Effector memory CD4-positive, alpha-beta T cell (primary cell): ENCODE data around the gene NUTM1.
"Not testable (repeated sequence)": the region's sequence is repeated elsewhere in the genome, so short reads cannot be mapped to it uniquely, and the experiment has no call there.

Source experiments
- DNase-seq, 3 donors: peaks; one replicate each; pipeline ENCODE4 v3.0.0-alpha.2; 2020
- H3K27ac ChIP-seq: 2 replicates; pipeline ENCODE4 v1.7.0; 2013; ENCODE audit warnings: mild to moderate bottlenecking, low read length, moderate library complexity; ENCODE audit not compliant: insufficient read depth, poor library complexity, severe bottlenecking
- H3K27me3 ChIP-seq: replicated peaks from 2 replicates; pipeline ENCODE4 v1.7.0; 2013; ENCODE audit warnings: mild to moderate bottlenecking, low read length; ENCODE audit not compliant: insufficient read depth, control insufficient read depth, poor library complexity, severe bottlenecking
- H3K36me3 ChIP-seq: 2 replicates; pipeline ENCODE4 v1.7.0; 2013; ENCODE audit warnings: mild to moderate bottlenecking, low read length, moderate library complexity; ENCODE audit not compliant: control insufficient read depth, insufficient read depth
- H3K4me1 ChIP-seq: 2 replicates; pipeline ENCODE4 v1.7.0; 2013; ENCODE audit warnings: low read length, mild to moderate bottlenecking; ENCODE audit not compliant: control insufficient read depth, insufficient read depth, poor library complexity, severe bottlenecking
- H3K4me3 ChIP-seq: 2 replicates; pipeline ENCODE4 v1.7.0; 2013; ENCODE audit warnings: low read length, low read depth, mild to moderate bottlenecking; ENCODE audit not compliant: insufficient read depth, poor library complexity, severe bottlenecking
- H3K9me3 ChIP-seq: 2 replicates; pipeline ENCODE4 v1.7.0; 2013; ENCODE audit warnings: mild to moderate bottlenecking, low read length, moderate library complexity; ENCODE audit not compliant: control insufficient read depth

The NUTM1 gene

DNA sequence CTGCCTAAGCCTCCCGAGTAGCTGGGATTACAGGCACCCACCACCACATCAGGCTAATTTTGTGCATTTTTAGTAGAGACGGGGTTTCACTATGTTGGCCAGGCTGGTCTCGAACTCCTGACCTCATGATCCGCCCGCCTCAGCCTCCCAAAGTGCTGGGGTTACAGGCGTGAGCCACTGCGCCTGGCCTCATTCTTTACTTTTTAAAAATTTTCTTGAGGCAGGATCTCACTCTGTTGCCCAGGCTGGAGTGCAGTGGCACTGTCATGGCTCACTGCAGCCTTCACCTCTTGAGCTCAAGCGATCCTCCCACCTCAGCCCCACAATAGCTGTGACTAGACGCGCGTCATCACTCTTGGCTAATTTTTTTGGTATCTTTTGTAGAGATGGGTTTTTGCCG, 9.9 kb downstream of the NUTM1 start:
- not testable (repeated sequence) for H3K4me3 ChIP-seq, H3K27ac ChIP-seq, H3K9me3 ChIP-seq, H3K27me3 ChIP-seq, H3K4me1 ChIP-seq, DNase-seq
- peaks cover 14% of the 10 kb centered on the region for H3K36me3 ChIP-seq

DNA sequence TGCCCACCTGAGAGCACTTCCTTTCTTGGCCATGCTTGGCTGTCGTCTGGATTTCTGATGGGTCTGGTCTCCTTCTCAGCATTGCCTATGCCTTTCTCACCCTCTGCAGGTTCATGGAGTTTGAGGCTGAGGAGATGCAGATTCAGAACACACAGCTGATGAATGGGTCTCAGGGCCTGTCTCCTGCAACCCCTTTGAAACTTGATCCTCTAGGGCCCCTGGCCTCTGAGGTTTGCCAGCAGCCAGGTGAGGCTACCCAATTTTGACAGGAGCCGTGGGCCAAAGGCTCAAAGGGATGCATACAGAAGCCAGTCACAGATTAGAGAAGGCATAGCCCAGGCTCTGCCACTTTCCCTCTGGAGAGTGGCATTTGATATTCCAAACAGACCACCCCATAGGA, 10.5 kb downstream of the NUTM1 start:
- Histone ChIP-seq H3K36me3 (peaks cover 15% of the 10 kb centered on the region), H3K9me3 (no peaks in the 10 kb centered on the region), H3K4me1 (no peaks in the 10 kb centered on the region), H3K27ac (no peak overlapping the region), H3K4me3 (no peak overlapping the region), H3K27me3 (no peaks in the 10 kb centered on the region)
- DNase-seq: no peak

DNA sequence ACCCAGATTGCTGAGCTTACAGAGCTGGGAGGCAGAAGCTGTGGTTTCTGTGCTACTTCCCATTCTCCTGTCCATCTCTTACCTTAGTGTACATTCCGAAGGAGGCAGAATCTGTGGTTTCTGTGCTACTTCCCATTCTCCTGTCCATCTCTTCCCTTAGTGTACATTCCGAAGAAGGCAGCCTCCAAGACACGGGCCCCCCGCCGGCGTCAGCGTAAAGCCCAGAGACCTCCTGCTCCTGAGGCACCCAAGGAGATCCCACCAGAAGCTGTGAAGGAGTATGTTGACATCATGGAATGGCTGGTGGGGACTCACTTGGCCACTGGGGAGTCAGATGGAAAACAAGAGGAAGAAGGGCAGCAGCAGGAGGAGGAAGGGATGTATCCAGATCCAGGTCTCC, 11.2 kb downstream of the NUTM1 start:
- Histone ChIP-seq H3K4me1 (no peaks in the 10 kb centered on the region), H3K4me3 (no peak overlapping the region), H3K36me3 (peaks cover 19% of the 10 kb centered on the region), H3K27me3 (no peaks in the 10 kb centered on the region), H3K27ac (no peak overlapping the region), H3K9me3 (no peaks in the 10 kb centered on the region)
- no peak for DNase-seq

DNA sequence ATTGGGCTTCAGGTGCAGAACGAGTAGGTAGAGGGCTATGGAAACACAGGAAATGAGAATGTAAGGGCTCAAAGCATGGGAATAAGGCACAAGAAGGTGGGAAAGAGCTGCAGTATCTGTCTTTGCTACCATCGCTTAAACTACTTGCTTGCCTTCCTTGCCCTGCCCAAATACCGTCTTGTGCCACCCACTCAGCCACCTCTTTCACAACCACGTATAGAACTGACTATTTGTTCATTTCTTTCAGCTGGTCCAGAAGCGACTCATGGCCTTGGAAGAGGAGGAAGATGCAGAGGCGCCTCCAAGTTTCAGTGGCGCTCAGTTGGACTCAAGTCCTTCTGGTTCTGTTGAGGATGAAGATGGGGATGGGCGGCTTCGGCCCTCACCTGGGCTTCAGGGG, 12.1 kb downstream of the NUTM1 start:
- Histone ChIP-seq H3K4me1 (no peaks in the 10 kb centered on the region), H3K27ac (no peak overlapping the region), H3K36me3 (peaks cover 29% of the 10 kb centered on the region), H3K9me3 (no peaks in the 10 kb centered on the region), H3K4me3 (no peak overlapping the region), H3K27me3 (no peaks in the 10 kb centered on the region)
- no peak for DNase-seq

DNA sequence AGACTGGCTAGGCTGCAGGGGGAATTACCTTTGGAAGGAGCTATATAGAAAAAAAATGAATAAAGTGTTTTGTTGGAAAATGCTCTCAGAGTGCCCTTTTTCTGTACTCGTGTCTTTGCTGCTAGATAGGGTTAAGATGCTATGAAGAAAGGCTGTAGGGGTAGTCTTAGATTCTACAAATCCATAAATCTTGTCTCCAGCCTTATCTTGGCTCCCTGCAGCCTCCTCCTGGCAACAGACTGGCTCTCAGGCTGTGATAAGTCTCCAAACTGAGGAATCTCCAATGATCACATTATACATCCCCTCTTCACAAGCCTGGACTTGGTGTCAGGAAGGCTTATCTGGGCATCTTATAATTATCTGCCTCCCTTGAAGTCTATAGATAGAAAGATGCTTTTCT, 14.5 kb downstream of the NUTM1 start:
- Histone ChIP-seq H3K36me3 (peaks cover 48% of the 10 kb centered on the region), H3K9me3 (no peaks in the 10 kb centered on the region), H3K4me1 (no peaks in the 10 kb centered on the region), H3K27ac (no peak overlapping the region), H3K27me3 (no peaks in the 10 kb centered on the region), H3K4me3 (no peak overlapping the region)
- DNase-seq: no peak

DNA sequence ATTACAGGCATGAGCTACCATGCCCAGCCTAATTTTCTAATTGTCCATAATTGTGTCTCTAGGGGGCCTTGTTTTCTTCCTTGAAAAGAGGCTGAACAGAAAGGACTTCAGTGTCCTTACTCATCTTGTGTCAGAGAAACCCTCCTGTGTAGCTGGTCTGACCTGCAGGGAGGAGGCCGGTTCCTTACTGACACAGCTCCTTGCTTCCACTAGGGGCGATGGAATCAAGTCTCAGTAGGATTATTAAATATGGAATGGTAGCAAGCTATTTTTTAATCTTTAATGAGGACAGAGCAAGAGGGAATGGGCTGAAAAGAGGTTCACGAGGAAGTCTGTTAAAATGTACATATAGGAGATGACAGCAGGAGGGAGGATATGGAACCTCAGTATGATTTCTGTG, 15.3 kb downstream of the NUTM1 start:
- no peaks in the 10 kb centered on the region for H3K9me3 ChIP-seq
- H3K4me1 ChIP-seq: no peaks in the 10 kb centered on the region
- no peaks in the 10 kb centered on the region for H3K27me3 ChIP-seq
- H3K36me3 ChIP-seq: peaks cover 53% of the 10 kb centered on the region
- DNase-seq: no peak
- H3K4me3 ChIP-seq: no peak overlapping the region
- no peak overlapping the region for H3K27ac ChIP-seq

DNA sequence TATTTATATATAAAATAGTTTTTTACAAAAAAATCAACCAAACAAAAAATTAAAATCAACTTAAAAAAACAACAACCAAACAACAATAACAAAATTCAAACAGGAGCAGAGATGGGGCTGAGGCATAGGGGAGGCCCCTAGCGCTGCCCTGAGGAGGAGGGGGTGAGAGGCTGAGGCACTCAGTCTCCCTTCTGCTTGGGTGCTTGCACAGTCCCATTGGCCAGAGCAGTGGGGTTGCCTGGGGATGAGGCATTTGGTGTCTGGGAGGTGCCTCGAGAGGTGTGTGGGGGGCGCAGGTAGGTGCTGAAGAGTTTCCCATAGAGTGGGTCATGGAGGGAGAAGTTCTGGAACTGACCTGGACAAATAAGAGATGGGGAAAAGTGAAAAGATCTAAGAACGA, 15.8 kb downstream of the NUTM1 start:
- Histone ChIP-seq H3K36me3 (peaks cover 55% of the 10 kb centered on the region), H3K27ac (no peak overlapping the region), H3K4me3 (no peak overlapping the region), H3K27me3 (no peaks in the 10 kb centered on the region), H3K9me3 (no peaks in the 10 kb centered on the region), H3K4me1 (no peaks in the 10 kb centered on the region)
- no peak for DNase-seq

DNA sequence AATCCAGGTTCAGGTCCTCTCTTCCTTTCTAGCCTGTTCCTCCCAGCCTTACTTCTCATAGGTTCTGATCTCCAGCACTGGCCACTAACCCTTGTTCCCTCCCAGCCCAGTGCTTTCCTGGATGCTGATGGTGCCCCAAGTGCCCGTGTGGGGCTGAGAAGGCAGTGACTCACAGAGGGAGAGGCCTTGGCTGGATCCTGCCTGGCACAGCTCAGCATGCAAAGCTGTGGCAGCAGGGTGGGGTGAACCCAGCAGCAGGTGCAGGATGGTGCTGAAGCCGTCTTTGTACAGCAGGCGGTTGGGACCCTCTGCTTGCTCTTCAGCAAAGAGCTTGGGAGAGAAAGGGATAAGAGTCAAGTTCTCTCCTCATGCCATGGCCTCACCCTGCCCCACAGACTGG, 16.3 kb downstream of the NUTM1 start:
- DNase-seq: no peak
- H3K4me1 ChIP-seq: no peaks in the 10 kb centered on the region
- no peak overlapping the region for H3K4me3 ChIP-seq
- H3K36me3 ChIP-seq: peaks cover 57% of the 10 kb centered on the region
- H3K9me3 ChIP-seq: no peaks in the 10 kb centered on the region
- no peak overlapping the region for H3K27ac ChIP-seq
- no peaks in the 10 kb centered on the region for H3K27me3 ChIP-seq

DNA sequence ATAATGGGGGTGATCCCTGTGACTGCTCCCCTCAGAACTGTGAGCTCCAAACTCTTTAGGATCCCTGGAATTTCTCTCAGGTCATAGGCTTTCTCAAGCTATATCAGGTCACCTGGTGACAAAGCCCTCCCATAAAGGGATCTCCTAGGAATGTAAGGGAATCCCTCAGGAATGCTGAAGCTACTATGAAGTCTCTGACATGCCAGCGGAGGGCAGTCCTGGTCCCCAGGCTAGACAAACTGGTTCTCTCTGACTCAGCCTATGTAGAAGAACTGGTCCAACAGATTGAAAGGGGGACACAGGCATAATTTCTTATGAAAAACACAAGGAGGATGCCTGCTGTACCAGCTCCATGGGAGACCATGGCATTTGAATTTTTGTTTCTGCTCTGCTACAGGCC, 17.2 kb downstream of the NUTM1 start:
- no peak overlapping the region for H3K4me3 ChIP-seq
- DNase-seq: no peak
- no peak overlapping the region for H3K27ac ChIP-seq
- peaks cover 57% of the 10 kb centered on the region for H3K36me3 ChIP-seq
- H3K4me1 ChIP-seq: peaks cover 4% of the 10 kb centered on the region
- H3K9me3 ChIP-seq: no peaks in the 10 kb centered on the region
- H3K27me3 ChIP-seq: no peaks in the 10 kb centered on the region

DNA sequence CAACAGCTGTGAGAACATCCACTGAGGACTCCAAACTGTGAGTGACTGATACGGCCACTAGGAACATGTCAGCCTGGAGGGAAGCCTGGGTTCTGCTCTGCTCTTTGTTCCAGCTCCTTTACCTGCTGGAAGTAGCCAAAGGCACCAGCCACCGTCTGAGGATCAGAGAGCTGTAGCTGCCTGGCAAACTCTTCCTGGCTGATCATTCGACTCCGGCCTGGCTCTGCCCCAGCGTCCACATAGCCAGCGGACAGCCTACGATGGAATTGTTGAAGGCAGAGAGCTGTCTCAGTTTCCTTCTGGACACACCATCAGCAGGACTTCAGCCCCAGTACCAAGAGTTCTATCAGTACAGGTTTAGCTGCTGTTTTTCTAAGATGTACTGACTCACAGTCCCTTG, 18.2 kb downstream of the NUTM1 start:
- Histone ChIP-seq H3K36me3 (peaks cover 57% of the 10 kb centered on the region), H3K4me3 (no peak overlapping the region), H3K27ac (no peak overlapping the region), H3K4me1 (peaks cover 13% of the 10 kb centered on the region), H3K27me3 (no peaks in the 10 kb centered on the region), H3K9me3 (no peaks in the 10 kb centered on the region)
- DNase-seq: no peak
